Gastroesophageal sphincter (tissue), 3 donors: Measurements from ENCODE around the gene MPLKIP.

Experiments
- POLR2A ChIP-seq, 2 donors: fragments of 450-650 bp; IDR thresholded peaks; one replicate each; pipeline ENCODE4 v1.6.1; 2017; ENCODE audit warnings: antibody characterized with exemption in 2 of 2, mild to moderate bottlenecking in 2 of 2, moderate library complexity in 1 of 2
- POLR2AphosphoS5 ChIP-seq: sonication (generic); formaldehyde crosslinking; IDR thresholded peaks from one replicate; pipeline ENCODE4 v1.6.1; 2017; ENCODE audit warnings: antibody characterized with exemption
- TF ChIP-seq, protein P1 (sequence below), 4 experiments: fragments of 200-600 bp in 2 of 4; fragments of 450-650 bp in 2 of 4; sonication (generic) in 1 of 4; IDR thresholded peaks; one replicate each; pipeline ENCODE4 v1.5.1; 2017 to 2019; ENCODE audit warnings: antibody characterized with exemption in 4 of 4, mild to moderate bottlenecking in 2 of 4, moderate library complexity in 2 of 4

DNA sequence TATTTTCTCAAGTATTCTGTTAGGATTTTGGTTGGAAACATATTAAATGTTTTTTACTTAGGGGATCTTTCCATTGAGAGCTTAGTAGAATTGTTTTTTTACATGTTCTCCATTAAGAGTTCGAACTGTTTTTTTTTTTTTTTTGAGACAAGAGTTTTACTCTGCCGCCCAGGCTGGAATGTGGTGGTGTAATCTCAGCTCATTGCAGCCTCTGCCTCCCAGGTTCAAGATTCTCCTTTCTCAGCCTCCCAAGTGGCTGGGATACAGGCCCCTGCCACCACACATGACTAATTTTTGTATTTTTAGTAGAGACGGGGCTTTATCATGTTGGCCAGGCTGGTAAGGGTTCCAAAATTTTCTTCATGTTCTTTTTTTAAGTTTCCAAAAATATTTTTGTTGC, 33.2 kb downstream of the MPLKIP start:
- TF ChIP-seq POLR2A (IDR thresholded peaks at IDR 0.05) (no peak), POLR2AphosphoS5 (no peak)
- TF ChIP-seq, protein P1, sequence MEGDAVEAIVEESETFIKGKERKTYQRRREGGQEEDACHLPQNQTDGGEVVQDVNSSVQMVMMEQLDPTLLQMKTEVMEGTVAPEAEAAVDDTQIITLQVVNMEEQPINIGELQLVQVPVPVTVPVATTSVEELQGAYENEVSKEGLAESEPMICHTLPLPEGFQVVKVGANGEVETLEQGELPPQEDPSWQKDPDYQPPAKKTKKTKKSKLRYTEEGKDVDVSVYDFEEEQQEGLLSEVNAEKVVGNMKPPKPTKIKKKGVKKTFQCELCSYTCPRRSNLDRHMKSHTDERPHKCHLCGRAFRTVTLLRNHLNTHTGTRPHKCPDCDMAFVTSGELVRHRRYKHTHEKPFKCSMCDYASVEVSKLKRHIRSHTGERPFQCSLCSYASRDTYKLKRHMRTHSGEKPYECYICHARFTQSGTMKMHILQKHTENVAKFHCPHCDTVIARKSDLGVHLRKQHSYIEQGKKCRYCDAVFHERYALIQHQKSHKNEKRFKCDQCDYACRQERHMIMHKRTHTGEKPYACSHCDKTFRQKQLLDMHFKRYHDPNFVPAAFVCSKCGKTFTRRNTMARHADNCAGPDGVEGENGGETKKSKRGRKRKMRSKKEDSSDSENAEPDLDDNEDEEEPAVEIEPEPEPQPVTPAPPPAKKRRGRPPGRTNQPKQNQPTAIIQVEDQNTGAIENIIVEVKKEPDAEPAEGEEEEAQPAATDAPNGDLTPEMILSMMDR (IDR thresholded peaks at IDR 0.05) = no peak
